Neural progenitor cell (in vitro differentiated cells): ENCODE results near the gene CNTNAP2.

ENCODE experiments used
- EZH2 ChIP-seq: fragments of 200-600 bp; sonication (generic); IDR thresholded peaks from 2 replicates; pipeline ENCODE4 v1.6.1; 2017; ENCODE audit warnings: antibody characterized with exemption, mild to moderate bottlenecking, moderate library complexity
- TF ChIP-seq, protein P1 (sequence below): fragments of 200-600 bp; sonication (generic); IDR thresholded peaks from 2 replicates; pipeline ENCODE4 v1.5.1; 2017; ENCODE audit warnings: antibody characterized with exemption, mild to moderate bottlenecking

- TF ChIP-seq, protein P1, sequence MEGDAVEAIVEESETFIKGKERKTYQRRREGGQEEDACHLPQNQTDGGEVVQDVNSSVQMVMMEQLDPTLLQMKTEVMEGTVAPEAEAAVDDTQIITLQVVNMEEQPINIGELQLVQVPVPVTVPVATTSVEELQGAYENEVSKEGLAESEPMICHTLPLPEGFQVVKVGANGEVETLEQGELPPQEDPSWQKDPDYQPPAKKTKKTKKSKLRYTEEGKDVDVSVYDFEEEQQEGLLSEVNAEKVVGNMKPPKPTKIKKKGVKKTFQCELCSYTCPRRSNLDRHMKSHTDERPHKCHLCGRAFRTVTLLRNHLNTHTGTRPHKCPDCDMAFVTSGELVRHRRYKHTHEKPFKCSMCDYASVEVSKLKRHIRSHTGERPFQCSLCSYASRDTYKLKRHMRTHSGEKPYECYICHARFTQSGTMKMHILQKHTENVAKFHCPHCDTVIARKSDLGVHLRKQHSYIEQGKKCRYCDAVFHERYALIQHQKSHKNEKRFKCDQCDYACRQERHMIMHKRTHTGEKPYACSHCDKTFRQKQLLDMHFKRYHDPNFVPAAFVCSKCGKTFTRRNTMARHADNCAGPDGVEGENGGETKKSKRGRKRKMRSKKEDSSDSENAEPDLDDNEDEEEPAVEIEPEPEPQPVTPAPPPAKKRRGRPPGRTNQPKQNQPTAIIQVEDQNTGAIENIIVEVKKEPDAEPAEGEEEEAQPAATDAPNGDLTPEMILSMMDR, result no peak
- no peak for TF ChIP-seq EZH2
Measured at GRCh38 chr7:146948703-146949102, 832.1 kb downstream of the CNTNAP2 start.
